HEK293 (cell line): Measurements from ENCODE around the gene ALB.

Experiments
- CTCF ChIA-PET: fragments of 350-600 bp; formaldehyde crosslinking; extraction: SDS; loops from one replicate; lab custom pipeline; 2021; ENCODE audit warnings: antibody characterized with exemption; lab: Yijun Ruan, JAX
- POLR2A ChIA-PET: fragments of 300-600 bp; formaldehyde crosslinking; extraction: SDS; loops from one replicate; lab custom pipeline; 2020; ENCODE audit warnings: antibody characterized with exemption, inconsistent platforms; lab: Yijun Ruan, JAX
- H3K27ac ChIP-seq: fragments of 200-500 bp; sonication (Bioruptor generic); 2 replicates; pipeline ENCODE4 v1.5.1; 2014; ENCODE audit warnings: low read depth, low read length, control low read depth, inconsistent platforms; ENCODE audit errors: extremely low read depth
- H3K36me3 ChIP-seq, 2 experiments: fragments of 200-500 bp in 1 of 2; sonication (Bioruptor generic) in 1 of 2; 1 replicate in 1 of 2; 2 replicates in 1 of 2; pipeline ENCODE4 v1.5.1; 2014 to 2017; ENCODE audit warnings: inconsistent platforms in 2 of 2, low read length in 2 of 2; ENCODE audit not compliant: control insufficient read depth in 2 of 2, insufficient read depth in 1 of 2
- H3K4me1 ChIP-seq: fragments of 200-500 bp; sonication (Bioruptor generic); 2 replicates; pipeline ENCODE4 v1.5.1; 2014; ENCODE audit warnings: mild to moderate bottlenecking, low read length, inconsistent platforms; ENCODE audit not compliant: control insufficient read depth, insufficient read depth
- H3K4me3 ChIP-seq: 2 replicates; pipeline ENCODE4 v1.5.1; 2011; ENCODE audit warnings: low read depth, mild to moderate bottlenecking, control low read depth, low read length, moderate library complexity
- H3K9me3 ChIP-seq: fragments of 200-500 bp; sonication (Bioruptor generic); 2 replicates; pipeline ENCODE4 v1.5.1; 2014; ENCODE audit warnings: low read depth, low read length, inconsistent platforms; ENCODE audit not compliant: control insufficient read depth, insufficient read depth
- BCL11A ChIP-seq: fragments of 450-650 bp; formaldehyde crosslinking; IDR thresholded peaks from 2 replicates; pipeline ENCODE4 v1.5.1; 2016; ENCODE audit warnings: low read depth, missing biosample characterization, missing genetic modification characterization
- KLF8 ChIP-seq: fragments of 450-650 bp; formaldehyde crosslinking; IDR thresholded peaks from 2 replicates; pipeline ENCODE4 v1.5.1; 2016; ENCODE audit warnings: missing biosample characterization, missing genetic modification characterization
- MEIS1 ChIP-seq: sonication (generic); formaldehyde crosslinking; IDR thresholded peaks from 2 replicates; pipeline ENCODE4 v1.8.1; 2022; ENCODE audit warnings: missing genetic modification reagents, mild to moderate bottlenecking, borderline replicate concordance
- RBAK ChIP-seq: fragments of 450-650 bp; formaldehyde crosslinking; IDR thresholded peaks from 2 replicates; pipeline ENCODE4 v1.5.1; 2016; ENCODE audit warnings: missing biosample characterization, missing genetic modification characterization
- REPIN1 ChIP-seq: fragments of 450-650 bp; formaldehyde crosslinking; IDR thresholded peaks from 2 replicates; pipeline ENCODE4 v1.5.1; 2017; ENCODE audit warnings: missing biosample characterization, missing genetic modification characterization, low read depth
- REST ChIP-seq: fragments of 450-650 bp; formaldehyde crosslinking; IDR thresholded peaks from 2 replicates; pipeline ENCODE4 v1.5.1; 2016; ENCODE audit warnings: missing biosample characterization, missing genetic modification characterization
- SP2 ChIP-seq: fragments of 450-650 bp; formaldehyde crosslinking; IDR thresholded peaks from 2 replicates; pipeline ENCODE4 v1.5.1; 2016; ENCODE audit warnings: missing biosample characterization, missing genetic modification characterization
- WT1 ChIP-seq: fragments of 450-650 bp; formaldehyde crosslinking; IDR thresholded peaks from 2 replicates; pipeline ENCODE4 v1.5.1; 2016; ENCODE audit warnings: missing biosample characterization, missing genetic modification characterization
- YY1 ChIP-seq: fragments of 450-650 bp; formaldehyde crosslinking; IDR thresholded peaks from 2 replicates; pipeline ENCODE4 v1.5.1; 2018; ENCODE audit warnings: missing biosample characterization, missing genetic modification characterization
- ZBTB1 ChIP-seq: fragments of 450-650 bp; formaldehyde crosslinking; IDR thresholded peaks from 2 replicates; pipeline ENCODE4 v1.5.1; 2016; ENCODE audit warnings: missing biosample characterization, missing genetic modification characterization
- ZBTB17 ChIP-seq: fragments of 450-650 bp; formaldehyde crosslinking; IDR thresholded peaks from 2 replicates; pipeline ENCODE4 v1.5.1; 2016; ENCODE audit warnings: missing biosample characterization, missing genetic modification characterization
- ZBTB20 ChIP-seq: fragments of 450-650 bp; formaldehyde crosslinking; IDR thresholded peaks from 2 replicates; pipeline ENCODE4 v1.5.1; 2016; ENCODE audit warnings: missing biosample characterization, missing genetic modification characterization
- ZFP41 ChIP-seq: fragments of 450-650 bp; formaldehyde crosslinking; IDR thresholded peaks from 2 replicates; pipeline ENCODE4 v1.5.1; 2016; ENCODE audit warnings: missing biosample characterization, missing genetic modification characterization, borderline replicate concordance
- ZNF10 ChIP-seq: fragments of 450-650 bp; formaldehyde crosslinking; IDR thresholded peaks from 2 replicates; pipeline ENCODE4 v1.5.1; 2017; ENCODE audit warnings: missing biosample characterization, missing genetic modification characterization
- ZNF132 ChIP-seq: fragments of 450-650 bp; formaldehyde crosslinking; IDR thresholded peaks from 2 replicates; pipeline ENCODE4 v1.5.1; 2017; ENCODE audit warnings: missing biosample characterization, missing genetic modification characterization, borderline replicate concordance
- ZNF239 ChIP-seq: fragments of 450-650 bp; formaldehyde crosslinking; IDR thresholded peaks from 2 replicates; pipeline ENCODE4 v1.5.1; 2016; ENCODE audit warnings: missing biosample characterization, missing genetic modification characterization
- ZNF24 ChIP-seq: fragments of 450-650 bp; formaldehyde crosslinking; IDR thresholded peaks from 2 replicates; pipeline ENCODE4 v1.5.1; 2016; ENCODE audit warnings: missing biosample characterization, missing genetic modification characterization
- ZNF335 ChIP-seq: fragments of 450-650 bp; formaldehyde crosslinking; conservative IDR thresholded peaks from 2 replicates; pipeline ENCODE4 v1.5.1; 2016; ENCODE audit warnings: missing biosample characterization, missing genetic modification characterization
- ZNF37A ChIP-seq: fragments of 450-650 bp; IDR thresholded peaks from 2 replicates; pipeline ENCODE4 v1.5.1; 2018; ENCODE audit warnings: missing biosample characterization, missing genetic modification characterization
- ZNF658 ChIP-seq: fragments of 450-650 bp; formaldehyde crosslinking; IDR thresholded peaks from 2 replicates; pipeline ENCODE4; 2016; ENCODE audit warnings: missing biosample characterization, missing genetic modification characterization
- ZNF670 ChIP-seq: fragments of 450-650 bp; formaldehyde crosslinking; IDR thresholded peaks from 2 replicates; pipeline ENCODE4 v1.5.1; 2016; ENCODE audit warnings: missing biosample characterization, missing genetic modification characterization, low read depth
- ZNF677 ChIP-seq: fragments of 450-650 bp; IDR thresholded peaks from 2 replicates; pipeline ENCODE4 v1.5.0; 2018; ENCODE audit warnings: missing biosample characterization, mild to moderate bottlenecking, missing genetic modification characterization, moderate library complexity
- ZNF768 ChIP-seq: fragments of 450-650 bp; formaldehyde crosslinking; IDR thresholded peaks from 2 replicates; pipeline ENCODE4 v1.5.1; 2018; ENCODE audit warnings: missing biosample characterization, mild to moderate bottlenecking, missing genetic modification characterization
- ZNF777 ChIP-seq: fragments of 450-650 bp; formaldehyde crosslinking; IDR thresholded peaks from 2 replicates; pipeline ENCODE4 v1.5.1; 2017; ENCODE audit warnings: missing biosample characterization, missing genetic modification characterization, borderline replicate concordance

ALB gene

DNA sequence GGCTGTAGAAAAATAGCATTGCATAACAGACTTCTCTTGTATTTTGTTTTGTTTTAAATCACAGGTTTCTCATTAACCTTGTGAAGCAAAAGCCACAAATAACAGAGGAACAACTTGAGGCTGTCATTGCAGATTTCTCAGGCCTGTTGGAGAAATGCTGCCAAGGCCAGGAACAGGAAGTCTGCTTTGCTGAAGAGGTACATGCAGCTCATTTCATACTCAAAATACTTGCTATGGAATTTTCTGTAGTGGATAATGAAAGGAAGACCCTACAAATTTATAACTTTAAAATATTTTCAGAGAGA lies 49.6 kb downstream of the ALB start:
- TF ChIP-seq BCL11A (no peak), ZBTB17 (no peak), RBAK (tag by site-specific recombination) (no peak), REPIN1 (tag by site-specific recombination) (no peak), ZNF132 (no peak), ZNF768 (tag by site-specific recombination) (no peak), ZNF10 (tag by site-specific recombination) (no peak), ZFP41 (tag by site-specific recombination) (no peak), WT1 (tag by site-specific recombination) (no peak), ZNF670 (tag by site-specific recombination) (no peak)
- Histone ChIP-seq H3K36me3 (no peaks in the 10 kb centered on the region), H3K4me1 (no peaks in the 10 kb centered on the region), H3K9me3 (no peaks in the 10 kb centered on the region), H3K27ac (no peak overlapping the region), H3K4me3 (no peak overlapping the region)
- POLR2A ChIA-PET = no interaction called here
- CTCF ChIA-PET = no interaction called here

DNA sequence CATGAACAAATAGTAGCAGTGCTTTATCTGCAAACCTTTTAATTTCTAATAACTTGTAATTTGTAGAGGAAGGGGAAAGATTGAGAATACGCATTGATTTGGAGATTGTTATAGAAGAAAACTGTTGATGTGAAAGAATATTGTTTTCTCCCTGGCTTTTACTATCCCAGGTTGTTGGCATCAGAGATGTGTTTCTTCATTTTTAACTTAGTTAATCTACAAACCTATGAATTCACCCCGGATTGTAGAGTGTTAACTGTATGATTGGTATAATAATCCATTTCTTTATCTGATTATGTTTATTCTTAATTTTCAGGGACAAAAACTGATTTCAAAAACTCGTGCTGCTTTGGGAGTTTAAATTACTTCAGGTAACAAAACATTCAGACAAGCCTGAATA lies 50.8 kb downstream of the ALB start:
- H3K4me3 ChIP-seq = no peak overlapping the region
- ChIA-PET CTCF (no interaction called here), POLR2A (no interaction called here)
- H3K4me1 ChIP-seq = no peaks in the 10 kb centered on the region
- H3K36me3 ChIP-seq = no peaks in the 10 kb centered on the region
- no peak for TF ChIP-seq ZBTB1 (tag by site-specific recombination)
- TF ChIP-seq ZNF24 (tag by site-specific recombination) = no peak
- no peak for TF ChIP-seq ZNF335 (tag by site-specific recombination)
- no peak overlapping the region for H3K27ac ChIP-seq
- H3K9me3 ChIP-seq = no peaks in the 10 kb centered on the region

DNA sequence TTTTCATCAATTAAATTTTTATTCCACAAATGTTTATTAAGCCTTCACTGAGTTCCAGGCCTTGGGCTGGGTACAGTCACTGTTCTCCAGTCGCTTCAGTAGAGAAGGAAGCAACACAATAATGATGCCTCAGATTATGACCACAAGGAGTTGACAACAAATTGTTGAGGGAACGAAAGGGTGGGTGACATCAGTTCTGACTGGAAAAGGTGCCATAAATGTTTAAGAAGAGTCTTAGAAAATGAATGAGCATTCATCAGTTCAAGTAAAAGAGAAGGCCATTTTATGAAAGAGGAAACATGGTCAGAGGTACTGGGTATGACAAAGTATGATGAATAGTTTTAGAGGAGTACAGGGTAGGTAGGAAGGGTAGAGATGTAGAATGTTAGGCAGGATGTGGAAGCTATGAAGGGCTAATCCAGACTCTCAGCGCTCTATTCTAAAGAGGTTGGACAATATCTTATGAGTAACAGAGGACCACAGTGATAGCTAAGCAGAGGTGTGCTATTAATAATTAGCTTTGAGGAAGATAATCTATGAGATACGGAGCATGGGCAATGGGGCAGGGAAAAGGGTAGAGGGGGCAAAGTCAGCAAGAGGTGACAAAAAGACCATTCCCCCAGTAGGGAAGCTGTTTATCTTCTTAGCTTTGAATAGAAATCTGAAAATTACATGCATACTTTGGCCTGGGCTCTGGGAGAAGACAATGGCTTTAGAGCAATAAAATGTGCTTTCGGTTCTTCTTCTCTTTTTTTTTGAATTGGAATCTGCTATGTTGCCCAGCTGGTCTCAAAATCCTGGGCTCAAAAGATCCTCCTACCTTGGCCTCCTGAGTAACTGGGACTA lies 52.3 kb downstream of the ALB start:
- Histone ChIP-seq H3K27ac (no peak overlapping the region), H3K4me1 (no peaks in the 10 kb centered on the region), H3K36me3 (no peaks in the 10 kb centered on the region), H3K4me3 (no peak overlapping the region), H3K9me3 (no peaks in the 10 kb centered on the region)
- TF ChIP-seq ZNF37A (tag by site-specific recombination) (no peak), ZNF777 (tag by site-specific recombination) (no peak), SP2 (tag by site-specific recombination) (no peak), ZNF677 (tag by site-specific recombination) (no peak), ZBTB20 (tag by site-specific recombination) (no peak), REST (no peak), KLF8 (tag by site-specific recombination) (no peak), YY1 (no peak), ZNF239 (tag by site-specific recombination) (no peak), MEIS1 (CRISPR knock-in tag) (no peak), ZNF658 (tag by site-specific recombination) (no peak)
- POLR2A ChIA-PET = no interaction called here
- CTCF ChIA-PET = interaction anchor here (1.0 kb wide), 1 partner anchor 10 kb away, joined by 5 read pairs; no protein-coding TSS in a partner anchor
